Measurements from ENCODE around the gene MYH16. TPM values are rescaled to one million over a fixed set of nuclear protein-coding genes. Genes with fewer than 3 reads are reported as not detected.
A peak's percentile ranks its signal among the peaks of the same experiment; 100 is the strongest.
"Not testable (repeated sequence)": the region's sequence is repeated elsewhere in the genome, so short reads cannot be mapped to it uniquely, and the experiment has no call there.

Gene MYH16
- total RNA-seq, 2 donors from 2014 or later: under 0.01 TPM; not detected in 1

DNA sequence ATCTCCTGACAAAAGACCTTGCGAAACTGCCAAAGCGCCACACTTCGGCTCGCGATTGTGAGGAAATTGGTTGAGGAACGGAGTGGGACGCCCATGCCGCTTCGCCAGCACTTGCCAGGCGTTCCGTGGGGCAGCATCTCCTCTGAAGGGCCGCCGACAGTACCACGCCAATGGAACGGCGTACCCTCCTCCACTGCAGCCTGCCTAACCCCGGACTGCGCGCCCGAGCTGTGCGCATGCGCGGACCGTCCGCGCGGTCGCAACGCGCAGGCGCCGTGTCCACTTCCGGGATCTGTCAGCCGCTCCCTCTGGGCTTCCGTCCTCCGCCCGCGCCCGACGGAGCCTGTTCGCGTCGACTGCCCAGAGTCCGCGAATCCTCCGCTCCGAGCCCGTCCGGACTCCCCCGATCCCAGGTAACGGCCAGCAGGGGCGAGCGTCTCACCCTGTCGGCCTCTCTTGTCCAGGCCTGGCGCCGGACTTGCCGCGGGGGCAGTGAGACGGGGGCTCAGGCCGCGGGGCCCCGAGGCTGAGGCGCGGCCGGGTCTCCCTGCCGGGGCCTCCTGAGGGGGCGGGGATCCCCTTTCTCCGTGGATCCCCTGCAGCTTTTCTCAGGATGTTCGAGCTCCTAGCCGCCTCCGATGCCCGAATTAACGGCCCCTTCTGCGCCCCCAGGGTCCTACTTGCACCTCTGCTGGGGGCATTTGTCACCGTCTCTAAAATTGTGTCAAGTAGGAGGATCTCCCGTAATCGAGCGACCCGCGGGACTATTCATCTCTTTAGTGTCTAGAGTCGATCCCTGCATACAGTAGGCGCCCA, 53.2 kb downstream of the MYH16 start, which contains the start of gene ARPC1A:
ARPC1A (plus strand) TSS at position 307 of the 816 bp plus-strand sequence. CDS start 7,456 bp downstream, outside the sequence.
- no peaks in the 10 kb centered on the region for H3K27me3 ChIP-seq
- intact Hi-C loops (cut with DNase I): no loop called here
- peak within 1 kb of the TSS; percentile 34 to 89 (median 70) for H3K27ac ChIP-seq
- no peaks in the 10 kb centered on the region for H3K9me3 ChIP-seq
- ATAC-seq (peak; percentile 99), DNase-seq (peak; percentile 92 to 93 (median 92))
- 0% methylated on average over 13 to 75 of the region's 82 CpGs for WGBS, 2 donors
- TF ChIP-seq POLR2A (IDR thresholded peaks at IDR 0.05): peak; percentile 52 to 78 (median 77)
- TF ChIP-seq, protein P1, sequence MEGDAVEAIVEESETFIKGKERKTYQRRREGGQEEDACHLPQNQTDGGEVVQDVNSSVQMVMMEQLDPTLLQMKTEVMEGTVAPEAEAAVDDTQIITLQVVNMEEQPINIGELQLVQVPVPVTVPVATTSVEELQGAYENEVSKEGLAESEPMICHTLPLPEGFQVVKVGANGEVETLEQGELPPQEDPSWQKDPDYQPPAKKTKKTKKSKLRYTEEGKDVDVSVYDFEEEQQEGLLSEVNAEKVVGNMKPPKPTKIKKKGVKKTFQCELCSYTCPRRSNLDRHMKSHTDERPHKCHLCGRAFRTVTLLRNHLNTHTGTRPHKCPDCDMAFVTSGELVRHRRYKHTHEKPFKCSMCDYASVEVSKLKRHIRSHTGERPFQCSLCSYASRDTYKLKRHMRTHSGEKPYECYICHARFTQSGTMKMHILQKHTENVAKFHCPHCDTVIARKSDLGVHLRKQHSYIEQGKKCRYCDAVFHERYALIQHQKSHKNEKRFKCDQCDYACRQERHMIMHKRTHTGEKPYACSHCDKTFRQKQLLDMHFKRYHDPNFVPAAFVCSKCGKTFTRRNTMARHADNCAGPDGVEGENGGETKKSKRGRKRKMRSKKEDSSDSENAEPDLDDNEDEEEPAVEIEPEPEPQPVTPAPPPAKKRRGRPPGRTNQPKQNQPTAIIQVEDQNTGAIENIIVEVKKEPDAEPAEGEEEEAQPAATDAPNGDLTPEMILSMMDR (IDR thresholded peaks at IDR 0.05): peak in 5 of 7 experiments; percentile 25 to 45 (median 37)
- H3K4me3 ChIP-seq: peak within 1 kb of the TSS; percentile 24 to 98
- no peaks in the 10 kb centered on the region for H3K36me3 ChIP-seq (replicated peaks in 1 of 2; ENCODE audit: insufficient read depth in 1 of 2, low read depth in 2 of 2)
- peaks cover 42% of the 10 kb centered on the region for H3K4me1 ChIP-seq

DNA sequence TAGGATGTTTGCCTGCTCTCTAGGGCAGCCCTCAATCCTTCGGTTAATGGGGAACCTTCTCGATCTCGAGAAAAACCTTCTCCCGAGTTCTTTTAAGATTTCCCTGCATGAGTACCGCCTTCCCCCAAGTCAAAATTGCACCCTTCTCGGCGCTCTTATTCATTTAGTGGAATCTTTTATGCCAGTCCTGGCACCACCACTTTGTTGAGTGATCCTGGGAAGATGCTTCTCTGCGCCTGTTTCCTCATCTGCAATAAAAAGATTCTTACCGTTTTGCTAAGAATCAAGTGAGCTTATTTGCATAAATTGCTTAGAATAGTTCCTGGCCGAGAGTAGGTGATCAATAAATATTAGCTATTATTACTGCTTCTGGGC, 53.8 kb downstream of the MYH16 start:
- WGBS, 2 donors: 0 to 2% methylated on average over 10 of the region's 10 CpGs
- no peak for ATAC-seq
- H3K27ac ChIP-seq: peak overlapping the region in 3 of 4 donors; percentile 60 to 89 (median 79)

DNA sequence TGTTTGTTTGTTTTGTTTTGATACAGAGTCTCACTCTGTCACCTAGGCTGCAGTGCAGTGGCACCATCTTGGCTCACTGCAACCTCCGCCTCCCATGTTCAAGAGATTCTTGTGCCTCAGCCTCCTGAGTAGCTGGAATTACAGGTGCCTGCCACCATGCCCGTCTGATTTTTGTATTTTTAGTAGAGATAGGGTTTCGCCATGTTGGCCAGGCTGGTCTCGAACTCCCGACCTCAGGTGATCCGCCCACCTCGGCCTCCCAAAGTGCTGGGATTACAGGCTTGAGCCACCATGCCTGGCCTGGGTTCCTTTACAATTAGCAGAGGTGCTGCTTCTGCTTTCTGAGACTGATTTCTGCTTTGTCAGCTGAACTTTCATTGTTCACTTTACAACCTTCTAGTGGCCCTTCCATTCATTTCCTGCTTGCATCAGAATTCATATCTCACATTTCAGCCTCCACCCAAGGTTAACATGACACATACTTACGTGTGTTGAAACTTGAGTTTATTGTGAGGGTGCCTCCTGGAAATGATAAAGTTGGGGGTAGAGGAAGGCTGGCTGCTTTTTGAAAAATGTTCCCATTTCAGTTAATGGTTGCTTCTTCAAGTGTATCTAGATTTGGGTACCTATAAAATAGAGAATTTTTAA, 57.8 kb downstream of the MYH16 start:
- 54 to 75% methylated on average over 8 of the region's 8 CpGs for WGBS, 2 donors
- H3K4me3 ChIP-seq; intact Hi-C loops (cut with DNase I); H3K9me3 ChIP-seq; H3K27me3 ChIP-seq; ATAC-seq: not testable (repeated sequence)
- DNase-seq: peak in 1 of 4 donors; percentile 40
- Histone ChIP-seq H3K36me3 (replicated peaks in 1 of 2; ENCODE audit: insufficient read depth in 1 of 2, low read depth in 2 of 2) (peaks cover 0 to 11% of the 10 kb centered on the region in 2 donors), H3K27ac (peak overlapping the region in 2 of 4 donors; percentile 33 to 68), H3K4me1 (peaks cover 31% of the 10 kb centered on the region)

More for the DNA sequence above, 53.8 kb downstream of the MYH16 start:
- DNase-seq: no peak
- Histone ChIP-seq H3K27me3 (no peaks in the 10 kb centered on the region), H3K9me3 (no peaks in the 10 kb centered on the region), H3K4me3 (peak overlapping the region; percentile 24 to 98), H3K36me3 (replicated peaks in 1 of 2; ENCODE audit: insufficient read depth in 1 of 2, low read depth in 2 of 2) (no peaks in the 10 kb centered on the region), H3K4me1 (peaks cover 42% of the 10 kb centered on the region)
- intact Hi-C loops (cut with DNase I): no loop called here
- TF ChIP-seq POLR2A (IDR thresholded peaks at IDR 0.05): no peak
- TF ChIP-seq, protein P1 (IDR thresholded peaks at IDR 0.05): no peak

DNA sequence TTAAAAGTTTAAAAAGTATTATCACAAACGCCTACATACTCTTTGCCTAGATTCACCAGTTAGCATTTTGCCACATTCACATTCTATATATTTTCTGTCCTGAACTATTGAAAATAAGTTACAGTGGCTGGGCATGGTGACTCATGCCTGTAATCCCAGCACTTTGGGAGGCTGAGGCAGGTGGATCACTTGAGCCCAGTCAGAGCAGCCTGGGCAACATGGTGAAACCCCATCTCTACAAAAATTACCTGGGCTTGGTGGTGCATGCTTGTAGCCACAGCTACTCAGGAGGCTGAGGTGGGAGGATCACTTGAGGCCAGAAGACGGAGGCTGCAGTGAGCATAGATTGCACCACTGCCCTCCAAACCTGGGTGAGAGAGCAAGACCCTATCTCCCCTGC, 58.4 kb downstream of the MYH16 start:
- TF ChIP-seq, protein P1 (IDR thresholded peaks at IDR 0.05): no peak
- no peak for TF ChIP-seq POLR2A (IDR thresholded peaks at IDR 0.05)
- ATAC-seq (no peak), DNase-seq (no peak)
- Histone ChIP-seq H3K27me3 (no peaks in the 10 kb centered on the region), H3K4me3 (no peak overlapping the region), H3K9me3 (no peaks in the 10 kb centered on the region), H3K27ac (peak overlapping the region in 1 of 4 donors; percentile 68), H3K36me3 (replicated peaks in 1 of 2; ENCODE audit: insufficient read depth in 1 of 2, low read depth in 2 of 2) (peaks cover 0 to 11% of the 10 kb centered on the region in 2 donors), H3K4me1 (peaks cover 31% of the 10 kb centered on the region)
- intact Hi-C loops (cut with DNase I): no loop called here
- WGBS, 2 donors: 80 to 83% methylated on average over 1 to 2 of the region's 2 CpGs

DNA sequence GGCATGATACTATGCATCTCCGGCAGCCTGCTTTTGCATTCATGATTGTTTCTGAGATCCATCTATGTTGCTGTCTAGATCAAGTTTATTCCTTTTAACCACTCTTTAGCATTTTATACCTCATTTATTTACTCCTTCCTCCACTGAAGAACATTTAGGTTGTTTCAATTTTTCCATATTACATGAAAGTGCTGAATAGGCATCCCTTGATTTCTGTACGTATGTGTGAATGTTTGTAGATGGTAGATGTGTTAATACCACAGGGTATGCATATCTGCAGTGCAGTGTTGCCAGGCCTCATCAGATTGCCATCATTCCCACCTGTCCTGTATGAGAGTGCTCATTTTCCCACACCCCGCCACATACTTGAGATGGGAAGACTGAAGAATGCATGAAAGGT, 67.0 kb downstream of the MYH16 start:
- Histone ChIP-seq H3K9me3 (no peaks in the 10 kb centered on the region), H3K27me3 (no peaks in the 10 kb centered on the region), H3K27ac (no peak overlapping the region), H3K4me1 (no peaks in the 10 kb centered on the region), H3K4me3 (no peak overlapping the region), H3K36me3 (replicated peaks in 1 of 2; ENCODE audit: insufficient read depth in 1 of 2, low read depth in 2 of 2) (peaks cover 0 to 38% of the 10 kb centered on the region in 2 donors)
- WGBS, 2 donors: 91 to 93% methylated on average over 3 of the region's 3 CpGs
- DNase-seq (no peak), ATAC-seq (no peak)
- no peak for TF ChIP-seq POLR2A (IDR thresholded peaks at IDR 0.05)
- TF ChIP-seq, protein P1 (IDR thresholded peaks at IDR 0.05): no peak
- intact Hi-C loops (cut with DNase I): no loop called here

Data from body of pancreas (tissue), 4 donors.